GM12892 (cell line): ENCODE measurements around the gene MAGED1.

Experiments
- POLR2A ChIP-seq: IDR thresholded peaks from 2 replicates; pipeline ENCODE4 v1.6.1; 2011; ENCODE audit warnings: low read depth, low read length, control low read depth
- TAF1 ChIP-seq: IDR thresholded peaks from 2 replicates; pipeline ENCODE4 v1.6.1; 2011; ENCODE audit warnings: low read depth, mild to moderate bottlenecking, control low read depth, low read length, borderline replicate concordance

- TF ChIP-seq TAF1, result no peak
- no peak for TF ChIP-seq POLR2A
Measured at GRCh38 chrX:51866210-51866609, 27.2 kb upstream of the MAGED1 start.
